HG02642 (cell line): Measurements from ENCODE around the gene BNC1.

Experiments used
- ATAC-seq: cut with Tn5 transposase; IDR thresholded peaks from one replicate; pipeline ENCODE4 v1.9.1; 2021; ENCODE audit warnings: mild to moderate bottlenecking; ENCODE audit not compliant: unreplicated experiment, poor library complexity

Gene BNC1

DNA sequence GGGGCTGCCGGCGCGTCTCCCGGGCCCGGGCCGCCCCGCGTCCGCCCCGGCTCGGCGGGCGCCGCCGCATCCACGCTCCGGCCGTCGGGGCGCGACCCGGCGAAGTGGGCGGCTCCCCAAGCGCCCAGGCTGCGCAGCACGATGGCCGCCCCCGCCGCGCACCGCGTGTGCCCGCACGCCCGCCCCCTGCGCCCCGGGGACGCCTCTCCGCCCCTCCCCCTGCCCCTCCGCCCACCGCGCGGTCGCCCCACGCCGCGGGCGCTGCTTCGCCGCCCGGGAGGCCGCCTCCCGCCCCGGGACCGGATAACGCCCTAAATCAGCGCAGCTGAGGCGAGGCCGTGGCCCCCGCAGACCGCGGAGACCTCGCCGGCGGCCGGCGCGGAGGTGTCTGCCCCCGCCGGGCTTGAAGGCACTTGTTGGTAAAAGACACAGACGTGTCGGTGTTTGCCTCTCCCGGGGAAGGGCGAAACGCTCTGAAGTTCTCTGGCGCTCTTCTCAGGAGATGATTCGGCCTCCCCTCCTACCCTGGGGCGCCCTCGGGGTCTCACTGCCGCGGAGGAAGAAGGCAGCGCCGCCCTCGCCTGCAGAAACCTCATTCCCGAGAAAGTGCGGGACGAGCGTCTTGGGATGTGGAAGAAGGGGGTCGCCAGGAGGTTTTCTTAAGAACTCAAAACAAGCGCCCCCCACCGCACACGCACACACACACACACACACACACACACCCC lies at the start of gene BNC1:
TSS of gene BNC1 (minus strand) at position 106 of the 725 bp plus-strand sequence. CDS start at position 70, 36 bp downstream.
- ATAC-seq: no peak

GRCh38 chr15:83327041-83327440 lies 42.6 kb upstream of the BNC1 start:
- no peak for ATAC-seq

GRCh38 chr15:83324799-83325198 lies 40.3 kb upstream of the BNC1 start:
- ATAC-seq: no peak

- no peak for ATAC-seq
Measured at GRCh38 chr15:83323296-83323711, 38.8 kb upstream of the BNC1 start.

- ATAC-seq: no peak
Measured at GRCh38 chr15:83322691-83323090, 38.2 kb upstream of the BNC1 start.

DNA sequence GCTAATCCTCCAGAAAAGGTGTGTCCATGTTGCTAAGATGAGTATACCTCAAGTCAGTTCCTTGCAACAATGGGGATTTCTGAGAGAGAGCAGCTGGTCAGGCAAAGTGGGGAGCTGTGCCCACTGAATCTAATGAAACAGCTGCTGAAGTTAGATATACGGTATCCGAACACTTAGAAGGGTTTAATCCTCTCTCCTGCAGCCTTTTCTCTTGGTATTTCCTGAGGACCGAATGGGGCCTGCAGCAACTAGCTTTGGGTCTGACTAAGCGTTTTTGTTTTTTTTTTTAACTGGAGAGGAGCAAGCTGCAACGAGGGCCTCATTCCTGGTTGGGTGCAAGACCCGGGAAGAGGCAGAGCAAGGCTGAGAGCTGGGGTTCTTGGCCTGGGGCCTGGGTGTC lies 37.6 kb upstream of the BNC1 start:
- ATAC-seq: no peak

GRCh38 chr15:83320844-83321243 lies 36.4 kb upstream of the BNC1 start:
- no peak for ATAC-seq

GRCh38 chr15:83320404-83320803 lies 35.9 kb upstream of the BNC1 start:
- ATAC-seq: no peak

DNA sequence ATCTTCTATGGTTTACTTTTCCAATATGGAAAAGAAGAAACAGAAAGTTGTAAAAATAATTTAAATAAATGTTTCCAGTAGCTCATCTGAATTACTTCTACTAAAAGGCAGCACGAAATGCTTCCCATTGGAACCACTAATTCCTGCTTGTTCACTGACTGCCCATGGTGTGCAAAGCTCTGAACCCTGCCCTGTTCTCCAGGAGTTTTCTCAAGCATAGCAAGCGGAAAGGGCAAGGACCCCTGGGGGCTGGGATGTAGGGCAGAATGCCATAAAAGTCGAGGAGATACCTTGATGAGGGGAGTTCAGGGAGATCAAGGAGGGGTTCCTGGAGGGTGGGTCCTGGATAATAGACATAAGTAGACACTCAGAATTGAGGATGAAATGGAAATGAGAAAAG lies 35.3 kb upstream of the BNC1 start:
- ATAC-seq: no peak

GRCh38 chr15:83318861-83319415 lies 34.5 kb upstream of the BNC1 start:
- no peak for ATAC-seq

GRCh38 chr15:83318036-83318435 lies 33.6 kb upstream of the BNC1 start:
- ATAC-seq: no peak

DNA sequence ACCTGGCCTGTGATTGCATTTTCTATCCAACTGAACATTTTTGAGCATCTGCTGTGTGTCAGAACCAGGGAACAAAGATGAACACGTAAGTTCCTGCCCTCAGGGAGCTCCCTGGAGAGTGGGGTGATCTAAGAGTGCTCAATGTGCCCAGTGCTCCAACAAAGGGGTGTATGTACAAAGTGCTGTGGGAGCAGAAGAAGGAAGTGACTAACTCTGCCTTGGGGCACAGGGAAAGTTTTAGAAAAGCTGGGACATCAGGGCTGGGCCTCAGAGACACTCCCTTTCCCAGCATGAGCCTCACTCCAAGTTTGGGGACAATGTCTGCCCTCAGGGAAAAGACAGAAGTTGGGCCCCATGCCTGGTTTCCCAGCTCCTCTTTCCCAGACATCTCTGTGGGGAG lies 27.6 kb upstream of the BNC1 start:
- ATAC-seq: no peak

DNA sequence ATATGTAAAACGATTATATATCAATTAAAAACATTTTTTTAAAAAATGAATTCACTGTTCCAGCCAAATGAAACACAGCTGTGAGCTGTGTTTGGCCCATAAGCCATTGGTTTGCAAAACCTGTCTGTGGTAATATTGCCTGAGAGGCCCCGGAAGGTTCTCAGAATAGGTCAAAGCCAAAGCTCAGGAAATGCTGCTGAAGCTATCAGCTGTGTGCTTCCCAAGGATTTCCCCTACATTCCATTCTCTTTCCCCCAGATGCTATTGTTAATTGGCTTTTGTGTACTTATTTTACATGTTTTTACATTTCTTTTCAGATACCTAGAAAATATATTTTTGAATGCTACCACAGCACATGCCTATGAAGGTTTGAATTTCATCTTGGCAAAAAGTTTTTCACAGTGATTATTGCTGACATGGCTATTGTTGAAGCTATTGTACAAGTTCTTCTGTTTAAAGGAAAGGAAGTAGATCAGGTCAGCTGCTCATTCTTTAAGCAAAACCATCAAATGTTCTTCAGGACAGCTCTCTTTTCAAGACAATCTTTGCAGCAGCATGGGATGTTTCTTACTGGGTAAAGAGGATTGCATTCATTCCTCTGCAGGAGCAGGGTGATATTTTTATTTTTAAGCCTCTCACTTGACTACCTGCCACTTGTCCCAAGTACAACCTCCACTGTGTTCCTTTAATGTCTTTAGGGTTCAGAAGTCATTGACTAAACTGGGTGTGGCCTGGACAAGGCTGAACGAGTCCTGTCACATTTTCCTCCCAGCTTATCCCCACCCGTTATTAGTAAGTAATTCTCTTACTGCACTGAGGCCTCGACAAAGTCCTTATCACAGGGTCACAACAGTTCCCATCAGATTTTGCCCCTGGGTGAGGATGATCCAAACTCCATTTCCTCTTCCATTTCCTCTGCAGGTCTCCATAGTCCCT lies 26.3 kb upstream of the BNC1 start:
- ATAC-seq: no peak

DNA sequence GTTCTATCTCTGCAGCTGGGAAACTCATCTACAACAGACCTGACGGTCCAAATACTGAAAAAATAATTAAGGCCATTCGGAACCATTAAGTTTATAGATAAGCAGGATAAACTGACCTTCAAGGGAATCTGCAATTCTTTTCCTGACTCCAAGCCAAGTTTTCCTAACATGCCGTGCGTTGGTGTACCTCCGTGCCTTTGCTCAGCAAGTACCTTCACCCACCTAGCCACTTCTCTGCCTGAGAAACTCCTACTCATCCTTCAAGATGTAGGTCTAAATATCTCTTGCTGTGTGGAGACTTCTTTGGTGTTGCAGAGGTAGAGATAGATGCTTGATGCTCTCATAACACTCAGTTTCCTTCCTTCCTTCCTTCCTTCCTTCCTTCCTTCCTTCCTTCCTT lies 24.2 kb upstream of the BNC1 start:
- ATAC-seq: no peak

GRCh38 chr15:83306561-83306960 lies 22.1 kb upstream of the BNC1 start:
- no peak for ATAC-seq

DNA sequence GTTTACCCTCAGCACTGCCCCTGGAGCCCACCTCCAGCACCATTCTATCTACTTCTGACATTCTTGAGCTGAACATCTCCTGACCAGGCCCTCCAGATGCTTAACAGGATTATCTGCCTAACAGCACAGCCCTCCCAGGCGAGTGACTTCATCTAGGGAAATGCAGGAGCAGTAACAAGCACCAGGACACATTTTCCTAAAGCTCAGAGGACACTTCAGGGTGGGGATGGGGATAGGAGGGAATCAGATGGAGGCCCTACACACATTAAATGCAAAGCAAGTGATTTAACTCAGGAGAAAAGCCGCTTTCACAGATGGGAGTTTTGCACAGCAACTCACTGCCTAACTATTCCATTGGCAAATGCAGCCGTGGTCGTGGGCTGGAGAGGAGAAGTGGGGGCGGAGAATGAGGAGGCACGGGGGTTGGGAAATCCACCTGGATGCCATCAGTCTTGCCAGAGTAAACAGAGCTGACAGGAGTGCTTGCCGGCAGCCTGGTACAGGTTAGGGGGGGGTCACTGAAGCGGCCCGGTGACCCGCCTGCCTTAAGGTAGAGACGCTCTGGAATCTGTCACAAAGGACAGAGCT lies 21.3 kb upstream of the BNC1 start:
- no peak for ATAC-seq

GRCh38 chr15:83304861-83305703 lies 20.6 kb upstream of the BNC1 start:
- ATAC-seq: no peak

DNA sequence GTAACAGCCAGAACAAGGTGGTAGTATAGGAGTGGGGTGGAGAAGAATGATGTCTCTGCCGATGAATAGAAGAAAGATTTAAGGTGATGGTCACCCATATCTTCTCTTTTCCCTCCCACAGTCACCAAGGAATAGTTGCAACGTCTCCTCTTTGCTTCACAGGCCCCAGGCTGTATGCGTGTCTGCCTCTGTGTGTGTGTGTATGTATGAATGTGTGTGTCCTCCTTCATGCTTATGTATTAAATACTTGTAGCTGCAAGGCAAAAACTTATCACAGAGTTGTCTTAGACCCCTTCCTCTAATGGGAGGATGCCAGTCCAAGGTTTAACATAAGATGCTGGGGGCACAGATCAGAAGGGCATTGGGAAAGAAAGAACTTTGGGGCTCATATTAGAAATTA lies 19.1 kb upstream of the BNC1 start:
- ATAC-seq: no peak

DNA sequence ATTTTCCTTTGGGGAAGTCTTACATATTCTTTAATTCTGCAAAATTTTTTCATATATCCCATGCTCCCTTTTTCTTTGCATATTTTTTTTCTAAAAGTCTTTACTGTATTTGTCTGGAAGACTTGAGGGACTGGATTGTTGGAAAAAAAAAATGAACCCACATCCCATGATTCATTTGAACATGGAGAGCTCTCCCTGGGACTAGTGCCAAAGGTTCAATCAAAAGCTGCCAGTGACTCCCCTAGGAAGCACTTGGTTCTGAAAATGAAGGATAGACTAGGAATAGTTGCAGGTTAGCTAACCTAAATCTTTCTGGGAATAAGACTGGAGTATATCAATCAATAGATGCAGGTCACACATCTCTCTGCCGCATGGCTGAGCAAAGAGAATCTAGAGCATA lies 16.4 kb upstream of the BNC1 start:
- no peak for ATAC-seq

- no peak for ATAC-seq
Measured at GRCh38 chr15:83299462-83299861, 15.0 kb upstream of the BNC1 start.
